ENCODE results near the gene RAB11A.

GRCh38 chr15:65893060-65893459, 23.8 kb downstream of the RAB11A start:
- no peak for TF ChIP-seq POLR2A (IDR thresholded peaks at IDR 0.05)
- TF ChIP-seq CTCF (IDR thresholded peaks at IDR 0.05): no peak
